Rectal smooth muscle tissue (tissue), 1 donor: ENCODE data around the gene PMEL.
"Not testable (repeated sequence)": the region's sequence is repeated elsewhere in the genome, so short reads cannot be mapped to it uniquely, and the experiment has no call there.

Experiments used
- H3K27ac ChIP-seq: one replicate; pipeline ENCODE4 v1.7.0; 2013; ENCODE audit warnings: low read depth, low read length, inconsistent platforms
- H3K27me3 ChIP-seq: one replicate; pipeline ENCODE4 v1.7.0; 2013; ENCODE audit warnings: low read length; ENCODE audit not compliant: control insufficient read depth, insufficient read depth
- H3K36me3 ChIP-seq: one replicate; pipeline ENCODE4 v1.7.0; 2013; ENCODE audit warnings: low read length; ENCODE audit not compliant: control insufficient read depth, insufficient read depth
- H3K4me1 ChIP-seq: one replicate; pipeline ENCODE4 v1.7.0; 2013; ENCODE audit warnings: low read length; ENCODE audit not compliant: control insufficient read depth, insufficient read depth
- H3K4me3 ChIP-seq: one replicate; pipeline ENCODE4 v1.7.0; 2013; ENCODE audit warnings: low read length
- H3K9ac ChIP-seq: one replicate; pipeline ENCODE4 v1.7.0; 2013; ENCODE audit warnings: low read length

PMEL gene

DNA sequence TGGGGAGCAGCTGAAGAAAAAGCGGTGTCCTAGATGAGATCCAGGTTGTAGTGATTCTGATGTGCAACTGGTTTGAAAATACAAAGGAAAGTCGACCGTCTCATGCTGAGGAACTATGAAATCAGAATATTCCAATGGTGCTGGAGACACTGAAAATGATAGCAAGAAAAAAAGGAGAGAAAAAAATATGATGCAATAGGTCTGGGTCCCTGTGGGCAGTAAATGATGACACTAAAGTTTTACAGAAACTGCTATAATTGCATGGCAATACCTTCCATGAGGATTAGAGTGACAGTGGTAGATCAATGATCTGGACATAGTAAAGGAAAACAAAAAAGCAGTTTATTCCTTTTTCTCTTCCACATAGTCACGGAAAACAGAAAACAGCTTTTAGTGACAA is 40.5 kb downstream of the PMEL start:
- H3K36me3 ChIP-seq, result peaks cover 2% of the 10 kb centered on the region
- peaks cover 6% of the 10 kb centered on the region for H3K4me1 ChIP-seq
- no peak overlapping the region for H3K27ac ChIP-seq

DNA sequence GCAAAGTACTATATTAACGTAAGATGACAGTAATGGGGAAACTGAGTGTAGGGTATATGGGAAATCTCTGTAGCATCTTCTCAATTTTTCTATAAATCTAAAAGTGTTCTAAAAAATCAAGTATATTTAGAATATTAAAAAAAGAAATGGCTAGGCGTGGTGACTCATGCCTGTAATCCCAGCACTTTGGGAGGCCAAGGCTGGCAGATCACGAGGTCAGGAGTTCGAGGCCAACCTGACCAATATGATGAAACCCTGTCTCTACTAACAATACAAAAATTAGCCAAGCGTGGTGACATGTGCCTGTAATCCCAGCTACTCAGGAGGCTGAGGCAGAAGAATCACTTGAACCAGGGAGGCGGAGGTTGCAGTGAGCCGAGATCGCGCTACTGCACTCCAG is 42.2 kb downstream of the PMEL start:
- not testable (repeated sequence) for H3K4me1 ChIP-seq, H3K36me3 ChIP-seq

More for the DNA sequence above, 40.5 kb downstream of the PMEL start:
- no peak overlapping the region for H3K9ac ChIP-seq
- H3K4me3 ChIP-seq, result no peak overlapping the region
- H3K27me3 ChIP-seq, result no peaks in the 10 kb centered on the region

DNA sequence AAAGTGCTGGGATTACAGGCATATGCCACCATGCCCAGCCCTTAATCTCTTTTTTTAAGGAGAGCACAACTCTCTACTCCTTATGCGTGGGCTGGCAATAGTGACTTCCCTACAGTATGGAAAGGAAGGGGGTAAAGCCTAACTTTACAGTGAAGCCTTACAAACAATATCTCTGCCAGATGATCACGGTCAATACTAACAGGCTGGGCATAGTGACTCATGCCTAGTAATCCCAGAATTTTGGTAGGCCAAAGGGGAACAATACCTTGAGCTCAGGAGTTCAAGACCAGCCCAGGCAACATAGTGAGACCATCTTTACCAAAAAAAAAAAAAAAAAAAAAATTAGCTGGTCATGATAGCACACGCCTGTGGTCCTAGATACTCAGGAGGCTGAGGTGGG is 43.7 kb downstream of the PMEL start:
- Histone ChIP-seq H3K9ac (no peak overlapping the region), H3K4me3 (no peak overlapping the region), H3K36me3 (peaks cover 2% of the 10 kb centered on the region), H3K27me3 (no peaks in the 10 kb centered on the region), H3K27ac (no peak overlapping the region), H3K4me1 (peaks cover 3% of the 10 kb centered on the region)

More for the DNA sequence above, 42.2 kb downstream of the PMEL start:
- H3K9ac ChIP-seq, H3K27ac ChIP-seq, H3K4me3 ChIP-seq, H3K27me3 ChIP-seq: not testable (repeated sequence)

GRCh38 chr12:55919032-55919431 is 46.8 kb downstream of the PMEL start:
- not testable (repeated sequence) for H3K27me3 ChIP-seq, H3K9ac ChIP-seq, H3K4me3 ChIP-seq, H3K27ac ChIP-seq, H3K4me1 ChIP-seq, H3K36me3 ChIP-seq

- H3K27me3 ChIP-seq, result no peaks in the 10 kb centered on the region
- no peak overlapping the region for H3K4me3 ChIP-seq
- no peak overlapping the region for H3K9ac ChIP-seq
- H3K4me1 ChIP-seq, result no peaks in the 10 kb centered on the region
- H3K27ac ChIP-seq, result no peak overlapping the region
- H3K36me3 ChIP-seq, result peaks cover 6% of the 10 kb centered on the region
Measured at GRCh38 chr12:55915482-55915859, 50.4 kb downstream of the PMEL start.

GRCh38 chr12:55912908-55913307 is 52.9 kb downstream of the PMEL start:
- Histone ChIP-seq H3K36me3 (peaks cover 6% of the 10 kb centered on the region), H3K27me3 (no peaks in the 10 kb centered on the region), H3K9ac (no peak overlapping the region), H3K27ac (no peak overlapping the region), H3K4me1 (no peaks in the 10 kb centered on the region), H3K4me3 (no peak overlapping the region)

- H3K36me3 ChIP-seq, result peaks cover 6% of the 10 kb centered on the region
- H3K27ac ChIP-seq, result no peak overlapping the region
- no peaks in the 10 kb centered on the region for H3K4me1 ChIP-seq
- H3K4me3 ChIP-seq, result no peak overlapping the region
- H3K27me3 ChIP-seq, result no peaks in the 10 kb centered on the region
- no peak overlapping the region for H3K9ac ChIP-seq
Measured at GRCh38 chr12:55909513-55909884, 56.3 kb downstream of the PMEL start.

DNA sequence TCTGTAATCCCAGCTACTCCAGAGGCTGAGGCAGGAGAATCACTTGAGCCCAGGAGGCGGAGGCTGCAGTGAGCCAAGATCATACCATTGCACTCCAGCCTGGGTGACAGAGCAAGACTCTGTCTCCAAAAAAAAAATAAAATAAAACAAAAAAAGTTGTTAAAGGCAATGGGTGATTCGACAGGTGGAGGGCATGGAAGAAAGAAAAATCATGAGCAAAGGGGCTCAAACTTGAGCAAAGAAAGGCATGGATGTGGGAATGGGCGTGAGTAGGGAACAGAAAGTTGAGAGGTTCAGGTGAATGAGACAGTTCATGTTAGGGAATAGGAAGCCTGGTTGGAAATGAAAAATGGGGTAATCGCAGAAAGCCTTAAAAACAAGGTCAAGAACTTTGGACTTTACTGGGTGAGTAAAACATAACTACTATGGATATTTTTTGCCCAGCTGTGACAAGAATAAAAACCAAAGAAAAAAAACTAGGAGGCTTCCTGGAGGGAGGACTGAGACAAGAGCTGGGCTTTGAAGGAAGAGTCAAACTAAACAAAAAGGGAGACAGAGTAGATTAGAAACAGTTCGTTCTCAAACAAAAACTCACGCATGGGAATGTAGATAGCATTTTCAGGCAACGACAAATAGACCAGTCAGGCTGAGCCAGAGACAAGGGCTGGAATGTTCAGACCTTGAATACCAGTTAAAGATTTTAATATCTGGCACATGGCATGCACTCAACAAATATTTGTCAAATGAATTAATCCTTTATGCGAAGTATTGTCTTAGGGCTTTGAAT is 56.9 kb downstream of the PMEL start:
- Histone ChIP-seq H3K36me3 (peaks cover 4% of the 10 kb centered on the region), H3K9ac (no peak overlapping the region), H3K27ac (no peak overlapping the region), H3K4me3 (no peak overlapping the region), H3K4me1 (no peaks in the 10 kb centered on the region), H3K27me3 (no peaks in the 10 kb centered on the region)

DNA sequence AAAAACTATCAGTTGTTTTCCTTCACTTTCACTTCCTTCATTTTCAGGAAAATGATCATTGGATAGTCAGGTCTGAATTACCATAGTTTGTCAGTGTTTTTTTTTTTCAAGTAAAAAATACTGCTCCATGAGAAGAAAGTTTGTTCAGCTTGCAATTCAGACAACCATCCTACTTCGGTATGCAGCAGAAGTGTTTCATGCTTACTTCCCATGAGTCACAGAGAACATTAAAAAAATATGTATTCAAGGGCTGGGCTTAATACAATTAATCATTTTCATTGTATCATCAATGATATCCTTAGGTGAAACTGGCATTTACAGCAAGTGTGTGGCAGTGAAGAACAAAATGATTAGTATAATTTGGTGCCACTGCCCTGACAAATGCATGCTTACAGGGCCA is 59.8 kb downstream of the PMEL start:
- Histone ChIP-seq H3K9ac (no peak overlapping the region), H3K36me3 (peaks cover 4% of the 10 kb centered on the region), H3K27me3 (no peaks in the 10 kb centered on the region), H3K4me1 (no peaks in the 10 kb centered on the region), H3K27ac (no peak overlapping the region), H3K4me3 (no peak overlapping the region)
